Endodermal cell (in vitro differentiated cells): Measurements from ENCODE around the gene GALNT14. TPM values are rescaled to one million over a fixed set of nuclear protein-coding genes. Genes with fewer than 3 reads are reported as not detected.

Experiments used
- DNase-seq: peaks from one replicate; pipeline ENCODE4 v3.0.0-alpha.2; 2017
- H3K27ac ChIP-seq: 2 replicates; pipeline ENCODE4 v1.5.1; 2013; ENCODE audit warnings: mild to moderate bottlenecking, low read depth, low read length, moderate library complexity
- H3K27me3 ChIP-seq: 2 replicates; pipeline ENCODE4 v1.6.1; 2013; ENCODE audit warnings: mild to moderate bottlenecking, low read length, moderate library complexity; ENCODE audit not compliant: insufficient read depth, control insufficient read depth, poor library complexity, severe bottlenecking
- H3K36me3 ChIP-seq: 2 replicates; pipeline ENCODE4 v1.7.0; 2013; ENCODE audit warnings: mild to moderate bottlenecking, low read length, moderate library complexity; ENCODE audit not compliant: control insufficient read depth, insufficient read depth
- H3K4me1 ChIP-seq: one replicate; pipeline ENCODE4 v1.7.0; 2013; ENCODE audit warnings: low read length; ENCODE audit not compliant: control insufficient read depth, insufficient read depth
- H3K4me3 ChIP-seq: 2 replicates; pipeline ENCODE4 v1.5.1; 2013; ENCODE audit warnings: mild to moderate bottlenecking, low read length, moderate library complexity
- H3K9ac ChIP-seq: 2 replicates; pipeline ENCODE4 v1.6.1; 2013; ENCODE audit warnings: mild to moderate bottlenecking, low read length, moderate library complexity; ENCODE audit not compliant: poor library complexity, severe bottlenecking; ENCODE audit errors: extremely low read depth
- H3K9me3 ChIP-seq: 2 replicates; pipeline ENCODE4 v1.6.1; 2013; ENCODE audit warnings: mild to moderate bottlenecking, low read length, moderate library complexity; ENCODE audit not compliant: control insufficient read depth
- H3K27ac Mint-ChIP-seq: 2 replicates; pipeline ENCODE4 v1.8.0; 2020; ENCODE audit warnings: mixed read lengths
- H3K27me3 Mint-ChIP-seq: 2 replicates; pipeline ENCODE4 v1.8.0; 2021; ENCODE audit warnings: mild to moderate bottlenecking, mixed read lengths; ENCODE audit not compliant: insufficient read depth
- H3K36me3 Mint-ChIP-seq: 2 replicates; pipeline ENCODE4 v1.8.0; 2020; ENCODE audit warnings: low read depth, mixed read lengths
- H3K4me1 Mint-ChIP-seq: 2 replicates; pipeline ENCODE4 v1.8.0; 2020; ENCODE audit warnings: mixed read lengths
- H3K4me3 Mint-ChIP-seq: 2 replicates; pipeline ENCODE4 v1.8.0; 2020; ENCODE audit warnings: mild to moderate bottlenecking, moderate library complexity, mixed read lengths
- H3K9me3 Mint-ChIP-seq: 2 replicates; pipeline ENCODE4 v1.8.0; 2020; ENCODE audit warnings: mild to moderate bottlenecking, mixed read lengths
- WGBS, 2 experiments: methylation state at CpG; one replicate each; pipeline versions ENCODE4 v1.1.5 to v1.1.7; 2013; ENCODE audit warnings: missing lambda C conversion rate in 2 of 2, mixed read lengths in 1 of 2; ENCODE audit not compliant: insufficient coverage in 1 of 2, insufficient read length in 1 of 2; 5-methylcytosine and 5-hydroxymethylcytosine counted together
- total RNA-seq, 2 donors: library from RNA; stranded (reverse); fragmentation: NEBNext Ultra II Directional in 1 of 2; extraction: Animal tissue kit (Norgen Biotek cat#: 25700) in 1 of 2; gene quantifications; 2 replicates in 1 of 2; 3 replicates in 1 of 2; pipeline ENCODE4 v1.2.1, GENCODE V29; 2021
- TF ChIP-seq, protein P1 (sequence below): fragments of 200-600 bp; sonication (generic); conservative IDR thresholded peaks from 2 replicates; pipeline ENCODE4 v1.5.0; 2021; ENCODE audit warnings: antibody characterized with exemption, mild to moderate bottlenecking

Gene GALNT14
- total RNA-seq, 2 donors from 2014 or later, result 1.4 TPM

DNA sequence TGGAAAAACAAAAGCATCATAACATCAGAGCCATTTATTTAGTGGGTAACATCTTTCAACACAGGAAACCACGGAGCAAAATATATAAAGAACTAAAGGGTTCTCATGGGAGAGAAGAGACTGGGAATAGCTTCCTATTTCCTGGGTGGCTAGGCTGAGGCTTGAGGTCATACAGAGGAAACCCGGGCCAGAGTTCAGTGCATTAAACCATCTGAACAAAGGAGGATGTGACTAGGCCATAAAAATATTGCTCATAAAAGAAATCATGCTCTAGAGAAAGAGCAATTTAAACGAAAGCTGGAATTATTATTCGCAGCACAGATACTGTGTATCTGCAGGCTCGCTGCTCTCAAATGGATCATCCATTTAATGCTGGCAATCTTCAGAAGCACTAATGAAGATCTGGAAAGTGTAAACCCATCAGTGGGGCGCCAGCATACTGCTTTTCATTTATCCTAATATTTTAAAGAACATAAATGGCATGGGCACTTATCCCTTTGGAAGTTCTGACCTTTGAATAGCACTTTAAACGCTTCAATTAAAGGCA lies 83.3 kb downstream of the GALNT14 start:
- no peaks in the 10 kb centered on the region for H3K9me3 Mint-ChIP-seq
- peaks cover 8% of the 10 kb centered on the region for H3K4me1 Mint-ChIP-seq
- no peak for DNase-seq
- WGBS, 2 experiments, result 93 to 97% methylated on average over 6 to 7 of the region's 7 CpGs
- Histone ChIP-seq H3K27me3 (peaks cover 6% of the 10 kb centered on the region), H3K36me3 (no peaks in the 10 kb centered on the region), H3K27ac (no peak overlapping the region), H3K9me3 (no peaks in the 10 kb centered on the region), H3K4me3 (no peak overlapping the region), H3K4me1 (peaks cover 1% of the 10 kb centered on the region), H3K9ac (no peak overlapping the region)
- TF ChIP-seq, protein P1, sequence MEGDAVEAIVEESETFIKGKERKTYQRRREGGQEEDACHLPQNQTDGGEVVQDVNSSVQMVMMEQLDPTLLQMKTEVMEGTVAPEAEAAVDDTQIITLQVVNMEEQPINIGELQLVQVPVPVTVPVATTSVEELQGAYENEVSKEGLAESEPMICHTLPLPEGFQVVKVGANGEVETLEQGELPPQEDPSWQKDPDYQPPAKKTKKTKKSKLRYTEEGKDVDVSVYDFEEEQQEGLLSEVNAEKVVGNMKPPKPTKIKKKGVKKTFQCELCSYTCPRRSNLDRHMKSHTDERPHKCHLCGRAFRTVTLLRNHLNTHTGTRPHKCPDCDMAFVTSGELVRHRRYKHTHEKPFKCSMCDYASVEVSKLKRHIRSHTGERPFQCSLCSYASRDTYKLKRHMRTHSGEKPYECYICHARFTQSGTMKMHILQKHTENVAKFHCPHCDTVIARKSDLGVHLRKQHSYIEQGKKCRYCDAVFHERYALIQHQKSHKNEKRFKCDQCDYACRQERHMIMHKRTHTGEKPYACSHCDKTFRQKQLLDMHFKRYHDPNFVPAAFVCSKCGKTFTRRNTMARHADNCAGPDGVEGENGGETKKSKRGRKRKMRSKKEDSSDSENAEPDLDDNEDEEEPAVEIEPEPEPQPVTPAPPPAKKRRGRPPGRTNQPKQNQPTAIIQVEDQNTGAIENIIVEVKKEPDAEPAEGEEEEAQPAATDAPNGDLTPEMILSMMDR, result no peak
- H3K36me3 Mint-ChIP-seq, result no peaks in the 10 kb centered on the region
- peaks cover 25% of the 10 kb centered on the region for H3K27me3 Mint-ChIP-seq
- no peak overlapping the region for H3K4me3 Mint-ChIP-seq
- no peak overlapping the region for H3K27ac Mint-ChIP-seq

DNA sequence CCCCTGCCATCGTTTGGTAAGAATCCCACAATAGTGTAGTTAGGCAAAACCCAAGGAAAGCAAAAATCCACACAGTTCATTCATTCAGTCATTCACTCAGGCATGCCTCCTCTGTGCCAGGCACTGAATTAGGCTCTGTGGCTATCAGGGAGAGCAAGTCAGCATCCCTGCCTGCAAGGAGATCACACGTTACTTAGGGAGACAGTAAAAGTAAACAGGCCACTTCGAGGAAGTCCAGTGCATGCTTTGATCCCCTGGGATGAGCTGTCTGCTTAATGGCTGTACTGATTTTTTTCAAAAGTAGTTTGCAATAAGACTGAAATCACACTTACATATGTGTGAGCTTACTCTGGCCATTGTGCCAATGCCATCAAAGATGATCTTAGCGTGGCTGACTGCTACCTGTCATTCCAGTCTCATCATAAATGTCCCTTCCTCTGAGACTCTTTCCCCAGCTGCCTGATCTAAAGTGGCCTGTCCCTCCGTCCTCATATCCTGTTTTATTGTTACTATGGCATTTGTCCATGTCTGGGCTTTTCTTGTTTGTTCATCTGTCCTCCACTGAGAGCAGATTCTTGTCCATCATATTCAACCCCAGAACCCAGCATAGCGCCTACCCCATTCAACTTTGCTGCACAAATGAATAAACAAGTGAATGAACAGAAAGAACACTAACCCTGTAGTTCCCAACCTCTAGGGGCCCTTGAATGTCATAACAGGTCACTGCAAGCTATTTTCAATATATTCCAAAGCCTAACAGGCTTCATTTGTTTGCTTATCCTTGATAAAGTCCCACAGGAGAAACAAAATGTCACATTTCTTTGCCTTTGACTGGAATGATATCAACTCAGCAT lies 84.1 kb downstream of the GALNT14 start:
- Mint-ChIP-seq H3K27ac (no peak overlapping the region), H3K36me3 (no peaks in the 10 kb centered on the region), H3K9me3 (no peaks in the 10 kb centered on the region), H3K4me1 (peaks cover 14% of the 10 kb centered on the region), H3K27me3 (peaks cover 31% of the 10 kb centered on the region), H3K4me3 (no peak overlapping the region)
- Histone ChIP-seq H3K4me3 (no peak overlapping the region), H3K27ac (no peak overlapping the region), H3K9ac (no peak overlapping the region), H3K27me3 (peaks cover 8% of the 10 kb centered on the region), H3K9me3 (no peaks in the 10 kb centered on the region), H3K36me3 (no peaks in the 10 kb centered on the region), H3K4me1 (peaks cover 4% of the 10 kb centered on the region)
- peak; percentile 28 for DNase-seq
- 90% methylated on average over 4 to 6 of the region's 6 CpGs for WGBS, 2 experiments
- TF ChIP-seq, protein P1, result no peak

GRCh38 chr2:31052284-31052683 lies 86.0 kb downstream of the GALNT14 start:
- DNase-seq, result peak; percentile 34
- no peaks in the 10 kb centered on the region for H3K36me3 Mint-ChIP-seq
- H3K27ac Mint-ChIP-seq, result no peak overlapping the region
- Histone ChIP-seq H3K4me1 (peaks cover 4% of the 10 kb centered on the region), H3K36me3 (no peaks in the 10 kb centered on the region), H3K27ac (no peak overlapping the region), H3K9me3 (no peaks in the 10 kb centered on the region), H3K4me3 (no peak overlapping the region), H3K27me3 (peaks cover 15% of the 10 kb centered on the region), H3K9ac (no peak overlapping the region)
- H3K9me3 Mint-ChIP-seq, result no peaks in the 10 kb centered on the region
- TF ChIP-seq, protein P1, result no peak
- WGBS, 2 experiments, result 92 to 96% methylated on average over 3 to 5 of the region's 5 CpGs
- H3K4me3 Mint-ChIP-seq, result no peak overlapping the region
- peaks cover 14% of the 10 kb centered on the region for H3K4me1 Mint-ChIP-seq
- H3K27me3 Mint-ChIP-seq, result peaks cover 49% of the 10 kb centered on the region
